ENCODE results near the gene PHB1. TPM values are rescaled to one million over a fixed set of nuclear protein-coding genes. Genes with fewer than 3 reads are reported as not detected.

PHB1 gene
- total RNA-seq, 1 donor from 2014 or later = 157 TPM

DNA sequence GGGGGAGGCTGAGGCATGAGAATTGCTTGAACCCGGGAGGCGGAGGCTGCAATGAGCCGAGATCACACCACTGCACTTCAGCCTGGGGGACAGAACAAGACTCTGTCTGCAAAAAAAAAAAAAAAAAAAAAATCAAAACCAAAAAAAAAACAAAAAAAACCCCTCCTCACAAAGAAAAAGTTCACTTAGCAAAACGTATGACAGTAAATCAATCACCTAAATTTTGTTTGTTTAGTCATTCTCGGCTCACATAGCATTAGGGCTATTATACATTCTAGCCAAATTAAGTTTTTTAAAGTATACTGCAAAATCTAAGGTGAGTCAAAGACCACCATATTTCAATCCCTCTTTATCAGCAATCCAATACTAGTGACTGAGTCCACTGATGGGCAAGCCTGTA is 58.4 kb downstream of the PHB1 start:
- DNase-seq (ENCODE audit: low read depth in 2 of 2) = no peak

Other genes with a start within 250 kb of the PHB1 start
- 1.1 and 2.4 TPM in 2 replicates for gene GNGT2, start 204.3 kb downstream of the PHB1 start, total RNA-seq
- 10.0 and 16.9 TPM in 2 replicates for gene ABI3, start 204.2 kb downstream of the PHB1 start, total RNA-seq
- gene PHOSPHO1, start 184.1 kb downstream of the PHB1 start, total RNA-seq = under 0.01 TPM in 1 of 2 replicates, not detected in the other
- gene ZNF652, start 52.6 kb downstream of the PHB1 start, total RNA-seq = 8.6 and 12.5 TPM in 2 replicates
- gene NGFR, start 80.4 kb upstream of the PHB1 start, total RNA-seq = under 0.01 TPM in 1 of 2 replicates, not detected in the other
- gene NXPH3, start 161.0 kb upstream of the PHB1 start, total RNA-seq = 0.90 and 3.2 TPM in 2 replicates